Testis (tissue), 3 donors: ENCODE measurements around the gene PWWP2A. TPM values are rescaled to one million over a fixed set of nuclear protein-coding genes. Genes with fewer than 3 reads are reported as not detected.

Experiments used
- DNase-seq: peaks from one replicate; pipeline ENCODE4 v3.0.0-alpha.2; 2019
- H3K27ac ChIP-seq, 2 donors: fragments of 200-600 bp; sonication (generic); one replicate each; pipeline ENCODE4 v1.5.1; 2019
- H3K27me3 ChIP-seq: fragments of 200-600 bp; sonication (generic); one replicate; pipeline ENCODE4 v1.5.1; 2019
- H3K36me3 ChIP-seq: fragments of 200-600 bp; sonication (generic); one replicate; pipeline ENCODE4 v1.5.1; 2017; ENCODE audit warnings: low read depth; ENCODE audit errors: missing control alignments
- H3K4me1 ChIP-seq: fragments of 200-600 bp; sonication (generic); one replicate; pipeline ENCODE4 v1.5.1; 2019
- H3K4me3 ChIP-seq, 2 donors: fragments of 200-600 bp; sonication (generic); one replicate each; pipeline ENCODE4 v1.5.1; 2017 to 2019
- H3K9me3 ChIP-seq: fragments of 200-600 bp; sonication (generic); one replicate; pipeline ENCODE4 v1.5.1; 2017
- POLR2A ChIP-seq: fragments of 450-650 bp; IDR thresholded peaks from one replicate; pipeline ENCODE4 v1.6.1; 2017; ENCODE audit warnings: antibody characterized with exemption, mild to moderate bottlenecking, moderate library complexity
- WGBS, 2 donors: methylation state at CpG; one replicate each; pipeline ENCODE4 v1.1.5; 2018; 5-methylcytosine and 5-hydroxymethylcytosine counted together
- intact Hi-C: fragments of 100-400 bp; cut with DNase I; formaldehyde crosslinking; loops from one replicate; pipeline ENCODE4 v1.15.1; 2023; ENCODE audit warnings: low total_unique reads
- polyA plus RNA-seq: library from polyadenylated mRNA; stranded (reverse); fragments of 350-450 nt; fragmentation: Illumina TruSeq; extraction: RNeasy Lipid Tissue Mini Kit (QIAGEN cat#74804); gene quantifications from one replicate; pipeline ENCODE4 v1.2.3, GENCODE V29; 2014; ENCODE audit warnings: low read depth, low replicate concordance; ENCODE audit not compliant: insufficient read depth
- total RNA-seq, 2 donors: library from RNA; depleted of rRNA; stranded (reverse); fragments of >200 nt; gene quantifications; one replicate each; pipeline ENCODE4 v1.2.3, GENCODE V29; 2016
- TF ChIP-seq, protein P1 (sequence below), 3 experiments: fragments of 450-650 bp in 2 of 3; fragments of 200-600 bp in 1 of 3; sonication (generic) in 1 of 3; IDR thresholded peaks; one replicate each; pipeline ENCODE4 v1.5.1; 2016 to 2019; ENCODE audit warnings: antibody characterized with exemption in 3 of 3, mild to moderate bottlenecking in 2 of 3, moderate library complexity in 1 of 3

PWWP2A gene
- total and polyA plus RNA-seq, 3 donors from 2014 or later: 12.0 to 51.6 (median 48.9) TPM

DNA sequence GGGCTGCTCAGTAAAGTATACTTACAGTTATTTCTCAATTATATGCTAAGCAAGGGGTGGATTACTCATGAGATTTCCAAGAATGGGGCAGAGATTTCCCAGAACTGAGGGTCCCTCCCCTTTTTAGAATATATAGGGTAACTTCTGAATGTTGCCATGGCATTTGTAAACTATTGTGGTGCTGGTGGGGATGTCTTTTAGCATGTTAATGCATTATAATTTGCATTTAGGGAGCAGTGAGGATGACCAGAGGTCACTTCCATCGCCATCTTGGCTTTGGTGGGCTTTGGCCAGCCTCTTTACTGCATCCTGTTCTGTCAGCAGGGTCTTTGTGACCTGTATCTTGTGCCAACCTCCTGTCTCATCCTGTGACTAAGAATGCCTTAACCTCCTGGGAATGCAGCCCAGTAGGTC, 74.9 kb downstream of the PWWP2A start:
- Histone ChIP-seq H3K36me3 (no peaks in the 10 kb centered on the region), H3K4me3 (no peak overlapping the region), H3K27ac (no peak overlapping the region), H3K4me1 (no peaks in the 10 kb centered on the region), H3K27me3 (no peaks in the 10 kb centered on the region), H3K9me3 (no peaks in the 10 kb centered on the region)
- intact Hi-C loops: no loop called here
- DNase-seq: no peak
- WGBS, 2 donors: 85 to 91% methylated on average over 1 of the region's 1 CpG
- TF ChIP-seq POLR2A: no peak
- TF ChIP-seq, protein P1, sequence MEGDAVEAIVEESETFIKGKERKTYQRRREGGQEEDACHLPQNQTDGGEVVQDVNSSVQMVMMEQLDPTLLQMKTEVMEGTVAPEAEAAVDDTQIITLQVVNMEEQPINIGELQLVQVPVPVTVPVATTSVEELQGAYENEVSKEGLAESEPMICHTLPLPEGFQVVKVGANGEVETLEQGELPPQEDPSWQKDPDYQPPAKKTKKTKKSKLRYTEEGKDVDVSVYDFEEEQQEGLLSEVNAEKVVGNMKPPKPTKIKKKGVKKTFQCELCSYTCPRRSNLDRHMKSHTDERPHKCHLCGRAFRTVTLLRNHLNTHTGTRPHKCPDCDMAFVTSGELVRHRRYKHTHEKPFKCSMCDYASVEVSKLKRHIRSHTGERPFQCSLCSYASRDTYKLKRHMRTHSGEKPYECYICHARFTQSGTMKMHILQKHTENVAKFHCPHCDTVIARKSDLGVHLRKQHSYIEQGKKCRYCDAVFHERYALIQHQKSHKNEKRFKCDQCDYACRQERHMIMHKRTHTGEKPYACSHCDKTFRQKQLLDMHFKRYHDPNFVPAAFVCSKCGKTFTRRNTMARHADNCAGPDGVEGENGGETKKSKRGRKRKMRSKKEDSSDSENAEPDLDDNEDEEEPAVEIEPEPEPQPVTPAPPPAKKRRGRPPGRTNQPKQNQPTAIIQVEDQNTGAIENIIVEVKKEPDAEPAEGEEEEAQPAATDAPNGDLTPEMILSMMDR (IDR thresholded peaks at IDR 0.05): no peak

DNA sequence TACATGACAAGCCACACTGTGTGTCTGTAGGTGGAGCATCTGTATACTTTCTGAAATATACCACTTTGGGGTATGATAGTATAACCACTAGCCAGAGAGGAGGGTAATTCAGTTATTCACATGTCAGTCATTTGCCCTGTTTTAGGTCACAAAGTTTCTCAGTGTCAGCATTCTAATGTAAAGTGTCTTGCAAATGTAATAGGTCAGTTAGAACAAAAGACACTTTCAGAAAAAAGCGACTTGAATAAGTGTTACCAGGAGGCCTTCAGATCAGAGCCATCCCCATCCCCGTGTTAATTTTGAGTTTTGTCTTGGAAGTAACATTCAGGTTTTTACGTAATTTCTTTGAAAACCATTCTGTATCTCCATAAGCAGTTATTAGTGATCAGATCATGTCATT, 76.6 kb downstream of the PWWP2A start:
- Histone ChIP-seq H3K27me3 (no peaks in the 10 kb centered on the region), H3K4me1 (no peaks in the 10 kb centered on the region), H3K36me3 (no peaks in the 10 kb centered on the region), H3K4me3 (no peak overlapping the region), H3K9me3 (no peaks in the 10 kb centered on the region), H3K27ac (no peak overlapping the region)
- intact Hi-C loops: no loop called here
- no peak for DNase-seq
- 82 to 87% methylated on average over 3 of the region's 3 CpGs for WGBS, 2 donors
- TF ChIP-seq POLR2A: no peak
- TF ChIP-seq, protein P1 (IDR thresholded peaks at IDR 0.05): no peak

Other genes starting within 250 kb of the PWWP2A start
- gene ADRA1B, start 203.0 kb downstream of the PWWP2A start, total RNA-seq: 1 to 10 TPM in 1 of 2 donors, under 1 TPM in 1; 0.93 to 1.2 TPM
- gene ADRA1B, start 203.0 kb downstream of the PWWP2A start, polyA plus RNA-seq: 1.1 TPM
- gene TTC1, start 110.3 kb downstream of the PWWP2A start, total RNA-seq: 10 to 100 TPM; 38.2 to 50.2 TPM
- gene TTC1, start 110.3 kb downstream of the PWWP2A start, polyA plus RNA-seq: 50.3 TPM
- 1 to 10 TPM in 1 of 2 donors, under 1 TPM in 1; 0.94 to 1.5 TPM for gene FABP6, start 110.1 kb upstream of the PWWP2A start, total RNA-seq
- gene FABP6, start 110.1 kb upstream of the PWWP2A start, polyA plus RNA-seq: 4.0 TPM
- gene CCNJL, start 193.1 kb upstream of the PWWP2A start, total RNA-seq: 10 to 100 TPM; 41.4 to 47.0 TPM
- 23.6 TPM for gene CCNJL, start 193.1 kb upstream of the PWWP2A start, polyA plus RNA-seq